Superior temporal gyrus (tissue), 1 donor: ENCODE results near the gene DNAJC4.
"Not testable (repeated sequence)": the region's sequence is repeated elsewhere in the genome, so short reads cannot be mapped to it uniquely, and the experiment has no call there.

Experiments used
- DNase-seq: peaks from one replicate; pipeline ENCODE4 v3.0.0-alpha.2; 2016; ENCODE audit errors: extremely low spot score

DNAJC4 gene

DNA sequence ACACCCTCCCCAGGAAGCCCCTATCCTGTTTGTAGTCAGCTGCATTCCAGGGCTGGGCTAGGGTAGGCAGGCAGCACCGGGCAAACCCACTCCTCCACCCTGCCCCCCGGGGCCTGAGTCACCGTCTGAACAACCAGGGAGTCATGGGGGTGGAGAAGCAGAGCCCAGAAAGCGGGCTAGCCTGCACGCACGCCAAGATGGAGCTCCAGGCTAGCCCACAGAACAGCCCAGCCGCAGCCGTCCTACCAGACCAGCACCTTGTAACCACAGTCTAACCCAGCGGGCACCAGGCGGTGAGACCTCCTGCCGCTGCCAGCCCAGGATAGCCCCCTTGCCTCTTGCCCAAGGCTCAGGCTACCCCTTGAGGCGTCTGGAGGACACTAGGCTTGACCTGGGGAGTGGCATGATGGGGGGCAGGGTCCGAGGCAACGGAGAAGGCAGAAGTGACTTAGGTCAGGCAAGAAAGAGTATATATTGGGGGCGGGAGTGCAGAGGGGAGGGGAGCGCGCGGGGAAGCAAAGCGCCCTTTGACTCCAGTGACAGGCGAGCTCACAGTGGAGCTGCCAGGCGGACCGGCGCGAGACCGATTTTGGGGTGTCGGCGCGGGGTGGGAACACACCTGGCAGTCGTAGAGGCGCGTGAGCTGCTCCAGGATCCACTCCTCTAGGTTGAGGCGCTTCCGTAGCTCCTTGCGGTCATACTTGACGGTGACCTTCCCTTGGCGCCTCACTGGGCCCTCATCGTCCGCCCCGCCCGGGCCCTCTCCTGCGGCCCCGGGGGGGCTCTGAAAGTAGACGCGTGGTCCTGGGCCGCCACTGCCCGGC lies 15.7 kb downstream of the DNAJC4 start:
- no peak for DNase-seq

DNA sequence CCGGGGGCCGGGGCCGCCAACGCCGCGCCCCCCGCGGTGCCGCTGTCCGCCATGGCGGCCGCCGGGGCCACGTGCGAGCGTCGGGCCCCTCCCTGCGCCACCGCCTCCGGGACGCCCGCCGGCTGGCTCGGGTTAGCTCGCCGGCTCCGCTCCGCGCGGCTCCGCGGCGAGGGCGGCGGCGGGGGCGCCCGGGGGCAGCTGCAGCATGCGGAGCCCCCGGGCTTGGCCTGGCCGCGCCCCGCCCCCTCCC lies 16.2 kb downstream of the DNAJC4 start:
- DNase-seq: not testable (repeated sequence)

DNA sequence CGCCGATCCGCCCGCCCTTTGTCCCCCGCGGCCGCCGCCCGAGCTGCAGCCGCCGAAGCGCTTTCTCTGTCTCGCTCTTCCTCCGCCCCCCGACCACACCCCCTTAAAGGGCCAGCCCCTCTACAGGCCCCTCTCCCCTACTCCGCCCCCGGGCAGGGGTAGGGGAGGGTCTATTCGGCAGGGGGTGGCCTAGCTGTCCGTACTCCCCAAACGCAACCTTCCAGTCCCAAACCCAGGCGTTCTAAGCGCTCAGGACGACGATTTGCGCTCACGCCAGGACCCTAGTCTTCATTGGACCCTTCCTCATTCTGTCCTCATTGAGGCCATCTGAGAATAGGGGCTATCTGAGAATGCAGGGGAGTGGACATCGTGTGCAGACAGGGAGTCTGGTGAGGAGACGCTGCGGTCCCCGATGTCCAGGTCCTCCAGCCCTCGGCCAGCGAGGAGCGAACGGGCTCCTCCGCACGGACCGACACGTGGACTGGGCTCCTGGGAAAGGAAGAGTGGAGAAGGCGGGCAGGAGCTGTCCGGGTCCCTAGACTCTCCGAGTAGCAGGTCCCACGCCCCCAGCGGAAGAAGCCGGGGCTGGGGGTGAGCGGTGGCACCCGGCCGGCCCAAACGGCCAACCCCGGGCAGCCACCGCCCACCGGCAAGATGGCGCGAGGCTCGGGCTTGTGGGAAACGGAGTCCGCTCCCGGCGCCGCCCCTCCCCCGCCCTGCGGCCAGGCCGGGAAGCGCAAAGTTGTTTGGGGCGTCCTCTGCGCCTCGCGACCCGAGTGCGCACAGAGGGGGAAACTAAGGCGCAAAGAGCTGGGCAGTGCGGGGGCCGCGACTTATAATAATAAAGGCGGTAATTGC lies 16.8 kb downstream of the DNAJC4 start, which contains the start of gene PPP1R14B:
PPP1R14B (minus strand) TSS at position 73 of the 858 bp plus-strand sequence. CDS start 270 bp downstream, outside the sequence.
- peak; percentile 80 for DNase-seq

DNA sequence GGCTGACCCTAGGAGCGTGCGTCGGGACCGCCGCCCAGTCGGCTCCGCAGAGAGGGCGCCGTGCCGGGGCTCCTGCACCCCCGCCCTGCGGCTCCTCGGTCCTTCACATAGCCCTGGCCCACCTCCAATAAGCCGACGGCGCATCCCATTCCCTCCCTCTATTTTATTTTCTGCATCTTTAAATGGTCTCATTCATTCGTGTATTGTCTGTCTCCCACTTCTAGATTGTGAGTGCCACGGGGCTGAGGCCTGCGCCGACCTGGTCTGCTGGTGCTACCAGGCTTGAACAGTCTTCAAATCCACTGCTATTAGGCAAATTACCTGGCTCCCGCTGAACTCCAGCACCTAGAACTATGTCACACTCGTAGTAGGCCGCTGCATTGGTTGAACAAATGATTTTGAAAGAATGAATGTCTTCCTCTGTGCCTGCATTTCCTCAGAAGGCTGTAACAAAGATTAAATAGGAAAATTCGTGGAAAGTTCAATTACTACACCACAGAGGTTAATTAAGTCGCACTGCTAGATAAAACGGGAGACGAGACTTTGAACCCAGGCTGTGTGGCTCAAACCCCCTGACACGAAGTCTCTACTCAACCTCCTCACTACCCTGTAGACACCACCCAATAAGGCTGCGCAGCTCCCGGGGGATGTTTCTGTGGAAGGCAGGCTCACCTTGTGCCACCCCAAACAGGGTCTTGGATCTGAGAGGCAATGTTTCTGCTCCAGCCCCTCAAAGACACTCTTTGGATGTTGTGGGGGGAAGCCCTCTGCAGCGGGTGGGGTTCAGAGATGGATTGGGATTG lies 17.6 kb downstream of the DNAJC4 start:
- no peak for DNase-seq

- no peak for DNase-seq
Observed at GRCh38 chr11:64248578-64248977, 18.2 kb downstream of the DNAJC4 start.

DNA sequence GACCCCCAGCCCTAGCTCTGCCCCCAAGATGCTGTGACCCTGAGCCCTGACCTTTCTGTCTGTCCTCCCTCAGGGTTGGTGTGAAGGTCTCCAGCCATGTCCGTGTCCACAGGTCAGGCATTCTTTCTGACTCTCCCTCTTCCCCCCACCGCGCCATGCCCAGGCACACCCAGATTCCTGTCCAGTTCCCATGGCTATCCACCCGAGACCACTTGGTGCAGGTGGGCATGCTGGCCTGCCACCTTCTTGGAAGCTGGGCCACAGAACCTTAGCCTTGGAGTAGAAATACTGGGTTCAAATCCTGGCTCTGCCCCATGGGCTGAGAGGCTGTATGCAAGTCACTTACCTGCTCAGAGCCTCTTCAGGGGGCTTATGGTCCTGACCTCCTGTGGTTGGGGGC lies 18.7 kb downstream of the DNAJC4 start:
- DNase-seq: no peak

DNA sequence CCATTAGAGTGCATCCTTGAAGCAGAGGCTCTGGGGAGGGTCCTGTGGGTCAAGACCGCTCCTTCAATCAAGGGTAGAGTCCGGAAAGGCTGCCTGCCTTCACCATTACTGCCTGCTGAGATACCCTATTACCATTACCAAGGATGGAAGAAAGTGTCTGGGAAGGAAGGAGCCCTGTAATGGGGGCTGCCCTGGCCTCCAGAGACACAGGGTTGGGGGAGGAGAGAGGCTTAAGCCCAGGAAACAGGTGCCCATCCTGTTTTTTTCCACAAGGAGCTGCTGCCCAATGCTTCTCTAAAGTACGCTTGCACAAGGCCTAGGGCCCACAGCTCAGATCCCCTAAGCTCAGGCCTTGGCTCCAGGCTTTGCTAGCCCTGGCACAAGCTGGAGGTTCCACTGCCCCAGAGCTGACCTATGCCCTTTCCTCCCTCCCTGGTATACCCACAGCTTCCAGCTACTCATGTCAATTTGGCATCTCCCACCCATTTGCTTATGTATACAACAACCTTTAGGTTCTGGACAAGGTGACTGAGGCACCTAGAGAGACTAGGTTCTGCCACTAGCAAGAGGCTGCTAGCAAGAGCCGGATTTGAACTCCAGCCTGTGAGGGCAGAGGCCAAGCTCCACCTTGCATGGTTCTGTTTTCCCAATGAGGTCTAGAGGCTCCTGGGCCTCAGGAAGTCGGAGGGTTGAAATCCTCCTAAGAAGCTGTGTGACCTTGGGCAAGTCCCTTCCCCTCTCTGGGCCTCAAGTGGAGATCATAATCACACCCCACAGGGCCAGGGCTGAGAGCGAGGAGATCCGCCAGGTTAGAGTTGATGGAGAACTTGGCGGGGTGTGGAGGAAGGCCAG lies 19.4 kb downstream of the DNAJC4 start:
- no peak for DNase-seq

DNA sequence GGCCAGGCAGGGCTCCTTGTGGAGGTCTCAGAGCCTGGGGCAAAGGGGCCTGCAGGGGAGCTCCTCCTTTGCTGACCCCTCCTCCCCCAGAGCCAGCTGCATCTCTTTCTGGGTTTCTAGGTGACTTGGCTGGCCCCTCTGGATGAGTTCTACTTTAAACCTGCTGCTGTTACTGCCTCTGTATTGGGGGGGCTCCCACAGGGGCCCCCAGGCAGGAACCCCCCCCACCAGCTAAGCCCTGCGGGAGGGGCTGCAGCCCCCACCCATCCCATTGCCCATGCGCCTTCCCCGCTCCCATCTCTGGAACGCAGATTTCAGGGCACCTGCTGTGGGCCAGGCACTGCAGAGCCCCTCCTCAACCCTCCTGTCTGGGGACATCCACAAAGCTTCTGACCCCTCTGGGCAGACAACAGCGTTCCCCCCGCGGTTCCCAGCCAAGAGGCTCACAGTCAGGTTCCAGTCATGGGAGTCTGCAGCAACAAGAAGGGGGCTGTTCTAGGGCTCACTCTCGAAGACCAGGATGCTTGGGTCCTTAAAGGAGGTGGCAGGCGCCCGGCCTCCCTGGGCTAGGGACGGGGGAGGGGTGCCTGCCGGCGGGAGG lies 20.2 kb downstream of the DNAJC4 start:
- DNase-seq: no peak

- no peak for DNase-seq
Observed at GRCh38 chr11:64251016-64251752, 20.8 kb downstream of the DNAJC4 start, which contains the start of gene PLCB3. TSS of gene PLCB3 (plus strand) at chr11:64251530. CDS start at chr11:64251650, 120 bp downstream.

DNA sequence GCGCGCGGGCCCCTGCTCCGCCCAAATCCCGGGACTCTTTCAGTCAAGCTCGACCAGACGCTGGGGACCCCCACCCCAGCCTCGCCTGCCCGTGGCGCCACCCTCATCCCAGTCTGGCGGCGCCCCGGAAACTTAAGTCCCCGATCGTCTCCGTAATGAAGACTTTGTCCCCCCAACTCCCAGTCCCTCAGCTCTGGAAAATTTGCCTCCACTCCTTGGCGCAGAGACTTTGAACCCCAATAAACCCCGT lies 21.3 kb downstream of the DNAJC4 start:
- no peak for DNase-seq

DNA sequence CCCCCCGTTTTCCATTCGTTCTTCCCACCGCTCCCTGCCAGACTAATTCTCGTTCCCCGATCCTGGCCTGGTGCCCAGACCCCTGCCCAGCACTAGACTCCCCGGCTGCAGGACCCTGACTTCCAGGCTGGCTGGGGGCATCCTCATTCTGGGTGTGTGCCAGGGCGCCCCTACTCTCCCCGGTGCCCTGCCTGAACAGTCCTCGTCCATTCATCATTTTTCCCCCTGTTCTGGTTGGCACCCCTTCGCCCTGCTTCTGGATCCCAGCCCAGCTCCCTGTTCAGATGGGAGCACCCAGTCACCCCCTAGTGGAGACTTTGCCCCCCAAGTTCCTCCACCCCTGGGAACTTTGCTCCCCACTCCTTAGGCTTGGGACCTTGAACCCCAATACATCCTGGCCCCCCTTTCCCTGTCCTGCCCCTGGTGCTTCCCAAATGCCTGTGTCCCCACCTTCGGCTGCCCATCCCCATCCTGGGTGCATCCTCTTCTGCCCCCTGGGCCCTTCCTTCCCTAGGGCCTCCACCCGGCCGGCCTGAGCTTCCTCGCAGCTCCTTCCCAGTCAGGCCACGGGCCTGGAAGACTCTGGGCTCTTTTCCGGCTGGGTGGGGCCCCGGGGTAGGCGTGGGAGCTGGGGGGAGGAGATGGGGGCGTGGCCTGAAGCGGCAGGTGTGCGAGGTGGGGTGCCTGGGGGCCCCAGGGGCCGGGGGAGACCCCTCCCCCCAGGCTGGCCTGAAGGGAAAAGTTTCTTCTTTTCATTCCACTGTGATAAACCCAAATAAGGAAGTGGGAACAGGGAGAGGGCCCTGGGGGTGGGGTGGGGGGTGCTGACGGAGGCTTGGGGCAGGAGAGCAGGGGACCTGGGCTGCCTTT lies 21.9 kb downstream of the DNAJC4 start:
- no peak for DNase-seq

DNA sequence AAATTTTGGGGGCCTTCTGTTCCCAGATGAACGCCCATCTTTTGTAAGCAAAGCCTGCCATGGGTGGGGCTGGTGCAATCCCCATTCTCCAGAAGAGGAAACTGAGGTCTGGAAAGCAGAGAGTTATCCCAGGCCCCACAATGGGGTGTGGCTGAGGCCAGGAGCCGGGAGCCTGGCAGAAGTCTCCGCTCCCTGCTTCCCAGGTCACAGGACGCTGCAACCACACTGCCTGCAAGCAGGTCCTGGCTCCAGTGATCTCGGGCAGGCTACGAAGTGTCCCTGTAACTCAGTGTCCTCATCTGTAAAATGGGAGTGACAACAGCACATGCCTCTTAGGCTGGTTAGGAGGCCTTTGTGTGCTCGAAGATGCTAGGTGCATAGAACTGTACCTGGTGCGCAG lies 22.7 kb downstream of the DNAJC4 start:
- no peak for DNase-seq

GRCh38 chr11:64253481-64253880 lies 23.1 kb downstream of the DNAJC4 start:
- no peak for DNase-seq

DNA sequence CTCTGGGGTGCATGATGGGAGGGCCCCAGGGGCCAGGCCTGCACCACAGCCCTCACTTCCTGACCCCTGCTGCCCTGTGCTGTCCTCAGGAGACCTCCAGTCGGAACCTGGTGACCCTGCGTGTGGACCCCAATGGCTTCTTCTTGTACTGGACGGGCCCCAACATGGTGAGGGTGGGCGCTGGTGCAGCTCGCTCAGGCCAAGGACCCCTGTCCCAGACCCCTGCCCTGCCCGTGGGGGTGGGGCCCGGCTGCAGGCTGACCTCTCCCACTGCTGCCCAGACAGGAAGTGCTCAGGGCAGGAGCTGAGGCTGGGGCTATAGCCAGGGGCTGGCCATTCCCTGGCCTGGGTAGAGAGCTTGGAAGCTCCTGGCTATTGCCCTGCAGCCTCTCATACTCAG lies 24.0 kb downstream of the DNAJC4 start:
- DNase-seq: no peak

DNA sequence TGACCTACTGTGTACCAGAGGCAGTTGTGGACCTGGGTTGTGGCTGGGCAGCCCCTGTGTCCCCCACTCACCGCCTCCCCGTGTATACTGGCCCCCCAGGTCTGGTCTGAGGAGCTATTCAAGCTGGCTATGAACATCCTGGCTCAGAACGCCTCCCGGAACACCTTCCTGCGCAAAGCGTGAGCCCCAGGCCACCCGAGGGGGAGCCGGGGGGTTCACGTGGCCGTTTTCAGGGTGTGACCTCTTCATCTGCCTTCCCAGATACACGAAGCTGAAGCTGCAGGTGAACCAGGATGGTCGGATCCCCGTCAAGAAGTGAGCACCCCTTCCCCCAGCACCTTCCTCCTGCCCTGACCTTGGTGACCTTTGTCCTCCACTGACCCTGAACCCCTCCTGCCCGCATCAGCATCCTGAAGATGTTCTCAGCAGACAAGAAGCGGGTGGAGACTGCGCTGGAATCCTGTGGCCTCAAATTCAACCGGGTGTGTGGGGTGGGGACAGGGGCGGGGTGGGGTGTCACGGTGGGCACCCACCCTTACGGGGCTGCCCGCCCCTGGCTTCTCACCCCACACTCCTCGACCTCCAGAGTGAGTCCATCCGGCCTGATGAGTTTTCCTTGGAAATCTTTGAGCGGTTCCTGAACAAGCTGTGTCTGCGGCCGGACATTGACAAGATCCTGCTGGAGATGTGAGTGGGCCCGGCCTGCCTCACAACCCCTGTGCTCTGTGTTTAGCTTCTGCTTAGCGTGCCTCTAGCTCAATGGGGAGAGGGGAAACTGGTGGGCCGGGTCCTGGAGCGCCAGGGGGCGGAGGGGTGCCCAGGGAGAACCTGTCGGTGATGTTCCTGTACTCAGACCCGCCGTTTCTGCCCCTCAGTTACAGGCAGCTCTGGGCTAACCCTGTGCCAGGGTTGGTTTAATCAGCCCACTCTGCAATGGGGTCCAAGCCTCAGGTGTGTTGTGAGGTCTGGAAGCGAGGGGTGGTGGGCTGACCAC lies 25.1 kb downstream of the DNAJC4 start:
- DNase-seq: no peak

DNA sequence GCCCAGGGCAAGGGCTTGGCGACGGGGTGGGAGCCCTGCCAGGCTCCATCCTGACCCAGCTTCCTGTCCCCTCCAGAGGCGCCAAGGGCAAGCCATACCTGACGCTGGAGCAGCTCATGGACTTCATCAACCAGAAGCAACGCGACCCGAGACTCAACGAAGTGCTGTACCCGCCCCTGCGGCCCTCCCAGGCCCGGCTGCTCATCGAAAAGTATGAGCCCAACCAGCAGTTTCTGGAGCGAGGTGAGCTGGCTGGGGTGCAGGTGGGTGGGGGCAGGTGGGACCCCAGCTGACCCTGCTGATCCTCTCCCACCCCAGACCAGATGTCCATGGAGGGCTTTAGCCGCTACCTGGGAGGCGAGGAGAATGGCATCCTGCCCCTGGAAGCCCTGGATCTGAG lies 26.0 kb downstream of the DNAJC4 start:
- DNase-seq: no peak

GRCh38 chr11:64258356-64258755 lies 28.0 kb downstream of the DNAJC4 start:
- no peak for DNase-seq

- DNase-seq: no peak
Observed at GRCh38 chr11:64258946-64259532, 28.7 kb downstream of the DNAJC4 start.
